Mesenchymal stem cell (in vitro differentiated cells and primary cell): ENCODE data around the gene ARHGAP20.
A peak's percentile ranks its signal among the peaks of the same experiment; 100 is the strongest.

Experiments
- DNase-seq: peaks from one replicate; pipeline ENCODE4 v3.0.0-alpha.2; 2013
- H2AFZ ChIP-seq: one replicate; pipeline ENCODE4 v1.6.1; 2013; ENCODE audit warnings: low read depth, mild to moderate bottlenecking, control low read depth, inconsistent platforms, low read length, moderate library complexity
- H2AK5ac ChIP-seq: 2 replicates; pipeline ENCODE4 v1.6.1; 2013; ENCODE audit warnings: low read length, moderate library complexity, mild to moderate bottlenecking, inconsistent platforms; ENCODE audit not compliant: severe bottlenecking
- H2BK120ac ChIP-seq: one replicate; pipeline ENCODE4 v1.6.1; 2013; ENCODE audit warnings: low read depth, mild to moderate bottlenecking, inconsistent platforms, low read length, moderate library complexity
- H2BK12ac ChIP-seq, 2 experiments: one replicate each; pipeline ENCODE4 v1.6.1; 2013; ENCODE audit warnings: inconsistent platforms in 2 of 2, low read length in 2 of 2, mild to moderate bottlenecking in 2 of 2, moderate library complexity in 2 of 2, control low read depth in 1 of 2
- H2BK15ac ChIP-seq: one replicate; pipeline ENCODE4 v1.6.1; 2013; ENCODE audit warnings: mild to moderate bottlenecking, low read depth, inconsistent platforms; ENCODE audit not compliant: poor library complexity, severe bottlenecking
- H2BK5ac ChIP-seq: 2 replicates; pipeline ENCODE4 v1.6.1; 2013; ENCODE audit warnings: low read depth, mild to moderate bottlenecking, low read length, control low read depth, inconsistent platforms; ENCODE audit not compliant: poor library complexity, severe bottlenecking
- H3K14ac ChIP-seq, 2 experiments: one replicate each; pipeline ENCODE4 v1.6.1; 2013; ENCODE audit warnings: inconsistent platforms in 2 of 2, low read length in 2 of 2, control low read depth in 1 of 2, mild to moderate bottlenecking in 1 of 2, moderate library complexity in 1 of 2
- H3K18ac ChIP-seq, 2 experiments: one replicate each; pipeline ENCODE4 v1.6.1; 2013; ENCODE audit warnings: inconsistent platforms in 2 of 2, low read length in 2 of 2, control low read depth in 1 of 2, low read depth in 1 of 2, mild to moderate bottlenecking in 1 of 2
- H3K23ac ChIP-seq, 2 experiments: one replicate each; pipeline ENCODE4 v1.6.1; 2013; ENCODE audit warnings: inconsistent platforms in 2 of 2, low read length in 2 of 2, mild to moderate bottlenecking in 2 of 2, moderate library complexity in 2 of 2, control low read depth in 1 of 2
- H3K27ac ChIP-seq: 2 replicates; pipeline ENCODE4 v1.5.1; 2013; ENCODE audit warnings: mild to moderate bottlenecking, moderate library complexity, low read length, control low read depth, inconsistent platforms; ENCODE audit not compliant: poor library complexity, severe bottlenecking
- H3K27me3 ChIP-seq, 2 experiments: 2 replicates each; pipeline versions ENCODE4 v1.6.1 to v1.7.0; 2013; ENCODE audit warnings: low read length in 2 of 2, mild to moderate bottlenecking in 2 of 2, moderate library complexity in 2 of 2, control low read depth in 1 of 2, inconsistent platforms in 1 of 2; ENCODE audit not compliant: control insufficient read depth in 1 of 2, insufficient read depth in 1 of 2
- H3K36me3 ChIP-seq, 2 experiments: 2 replicates each; pipeline versions ENCODE4 v1.6.1 to v1.7.0; 2013; ENCODE audit warnings: low read length in 2 of 2, control low read depth in 1 of 2, inconsistent platforms in 1 of 2, low read depth in 1 of 2, mild to moderate bottlenecking in 1 of 2; ENCODE audit not compliant: insufficient read depth in 2 of 2, control insufficient read depth in 1 of 2
- H3K4ac ChIP-seq, 2 experiments: one replicate each; pipeline ENCODE4 v1.6.1; 2013; ENCODE audit warnings: inconsistent platforms in 2 of 2, low read length in 2 of 2, mild to moderate bottlenecking in 2 of 2, moderate library complexity in 2 of 2, control low read depth in 1 of 2, low read depth in 1 of 2
- H3K4me1 ChIP-seq: 2 replicates; pipeline ENCODE4 v1.6.1; 2013; ENCODE audit warnings: low read depth, low read length, control low read depth; ENCODE audit not compliant: control insufficient read depth, insufficient read depth
- H3K4me2 ChIP-seq: 2 replicates; pipeline ENCODE4 v1.6.1; 2013; ENCODE audit warnings: low read length, mild to moderate bottlenecking, inconsistent platforms; ENCODE audit not compliant: poor library complexity, severe bottlenecking
- H3K4me3 ChIP-seq, 2 experiments: 2 replicates each; pipeline versions ENCODE4 v1.5.1 to v1.7.0; 2013; ENCODE audit warnings: low read length in 2 of 2, mild to moderate bottlenecking in 2 of 2, control low read depth in 1 of 2, low read depth in 1 of 2; ENCODE audit not compliant: insufficient read depth in 1 of 2
- H3K79me1 ChIP-seq: replicated peaks from 2 replicates; pipeline ENCODE4 v1.6.1; 2013; ENCODE audit warnings: mild to moderate bottlenecking, control low read depth, low read length, inconsistent platforms; ENCODE audit not compliant: poor library complexity, severe bottlenecking
- H3K9ac ChIP-seq: 2 replicates; pipeline ENCODE4 v1.7.0; 2013; ENCODE audit warnings: mild to moderate bottlenecking, low read length, moderate library complexity
- H3K9me3 ChIP-seq: 2 replicates; pipeline ENCODE4 v1.7.0; 2013; ENCODE audit warnings: mild to moderate bottlenecking, low read length; ENCODE audit not compliant: control insufficient read depth
- H4K8ac ChIP-seq: one replicate; pipeline ENCODE4 v1.6.1; 2013; ENCODE audit warnings: inconsistent platforms, mild to moderate bottlenecking, low read length, moderate library complexity
- H4K91ac ChIP-seq: one replicate; pipeline ENCODE4 v1.6.1; 2013; ENCODE audit warnings: mild to moderate bottlenecking, low read length, inconsistent platforms
- WGBS: methylation state at CpG from one replicate; pipeline ENCODE4 v1.1.7; 2013; ENCODE audit warnings: mixed read lengths; 5-methylcytosine and 5-hydroxymethylcytosine counted together

The ARHGAP20 gene

GRCh38 chr11:110573411-110573810, 138.8 kb downstream of the ARHGAP20 start:
- no peak overlapping the region for H3K4me3 ChIP-seq
- no peaks in the 10 kb centered on the region for H3K79me1 ChIP-seq
- no peak overlapping the region for H2BK5ac ChIP-seq
- H2AFZ ChIP-seq: no peak overlapping the region
- no peak overlapping the region for H3K27ac ChIP-seq
- H2BK15ac ChIP-seq: no peak overlapping the region
- H3K23ac ChIP-seq: no peak overlapping the region
- H2AK5ac ChIP-seq: no peak overlapping the region
- H3K36me3 ChIP-seq: peaks cover 0 to 36% of the 10 kb centered on the region in 2 experiments
- no peak overlapping the region for H3K9ac ChIP-seq
- H3K27me3 ChIP-seq: no peaks in the 10 kb centered on the region
- H4K8ac ChIP-seq: no peak overlapping the region
- H3K18ac ChIP-seq: no peak overlapping the region
- H3K4ac ChIP-seq: no peak overlapping the region
- H4K91ac ChIP-seq: no peak overlapping the region
- H3K4me1 ChIP-seq: no peaks in the 10 kb centered on the region
- H2BK12ac ChIP-seq: no peak overlapping the region
- WGBS: 90% methylated on average over 5 of the region's 5 CpGs
- no peak overlapping the region for H3K4me2 ChIP-seq
- H3K14ac ChIP-seq: no peak overlapping the region
- no peak overlapping the region for H2BK120ac ChIP-seq
- DNase-seq: no peak
- no peaks in the 10 kb centered on the region for H3K9me3 ChIP-seq

GRCh38 chr11:110571081-110571720, 141.0 kb downstream of the ARHGAP20 start:
- no peak overlapping the region for H3K4me2 ChIP-seq
- no peak overlapping the region for H3K9ac ChIP-seq
- no peak overlapping the region for H2AFZ ChIP-seq
- peaks cover 0 to 16% of the 10 kb centered on the region in 2 experiments for H3K36me3 ChIP-seq
- H4K91ac ChIP-seq: no peak overlapping the region
- H3K4me3 ChIP-seq: no peak overlapping the region
- no peak for DNase-seq
- no peak overlapping the region for H3K27ac ChIP-seq
- H3K4ac ChIP-seq: no peak overlapping the region
- no peak overlapping the region for H2BK120ac ChIP-seq
- no peak overlapping the region for H3K23ac ChIP-seq
- H3K79me1 ChIP-seq: no peaks in the 10 kb centered on the region
- no peaks in the 10 kb centered on the region for H3K9me3 ChIP-seq
- H3K18ac ChIP-seq: no peak overlapping the region
- no peaks in the 10 kb centered on the region for H3K27me3 ChIP-seq
- no peak overlapping the region for H2BK15ac ChIP-seq
- H3K14ac ChIP-seq: no peak overlapping the region
- no peak overlapping the region for H2BK12ac ChIP-seq
- H3K4me1 ChIP-seq: no peaks in the 10 kb centered on the region
- H4K8ac ChIP-seq: no peak overlapping the region
- H2BK5ac ChIP-seq: no peak overlapping the region
- WGBS: 81% methylated on average over 4 of the region's 5 CpGs
- no peak overlapping the region for H2AK5ac ChIP-seq

- no peak overlapping the region for H3K4me3 ChIP-seq
- no peak overlapping the region for H2BK15ac ChIP-seq
- peaks cover 0 to 5% of the 10 kb centered on the region in 2 experiments for H3K27me3 ChIP-seq
- WGBS: 72% methylated on average over 2 of the region's 2 CpGs
- H3K27ac ChIP-seq: no peak overlapping the region
- H3K9me3 ChIP-seq: no peaks in the 10 kb centered on the region
- H4K8ac ChIP-seq: no peak overlapping the region
- H3K14ac ChIP-seq: no peak overlapping the region
- H2AK5ac ChIP-seq: no peak overlapping the region
- DNase-seq: no peak
- no peak overlapping the region for H3K18ac ChIP-seq
- no peak overlapping the region for H3K4me2 ChIP-seq
- no peak overlapping the region for H3K23ac ChIP-seq
- no peak overlapping the region for H2BK120ac ChIP-seq
- no peak overlapping the region for H2BK12ac ChIP-seq
- no peaks in the 10 kb centered on the region for H3K36me3 ChIP-seq
- H3K4ac ChIP-seq: no peak overlapping the region
- H2AFZ ChIP-seq: no peak overlapping the region
- H3K79me1 ChIP-seq: no peaks in the 10 kb centered on the region
- no peak overlapping the region for H3K9ac ChIP-seq
- no peak overlapping the region for H4K91ac ChIP-seq
- no peaks in the 10 kb centered on the region for H3K4me1 ChIP-seq
- no peak overlapping the region for H2BK5ac ChIP-seq
Measured at GRCh38 chr11:110566577-110566976, 145.7 kb downstream of the ARHGAP20 start.

DNA sequence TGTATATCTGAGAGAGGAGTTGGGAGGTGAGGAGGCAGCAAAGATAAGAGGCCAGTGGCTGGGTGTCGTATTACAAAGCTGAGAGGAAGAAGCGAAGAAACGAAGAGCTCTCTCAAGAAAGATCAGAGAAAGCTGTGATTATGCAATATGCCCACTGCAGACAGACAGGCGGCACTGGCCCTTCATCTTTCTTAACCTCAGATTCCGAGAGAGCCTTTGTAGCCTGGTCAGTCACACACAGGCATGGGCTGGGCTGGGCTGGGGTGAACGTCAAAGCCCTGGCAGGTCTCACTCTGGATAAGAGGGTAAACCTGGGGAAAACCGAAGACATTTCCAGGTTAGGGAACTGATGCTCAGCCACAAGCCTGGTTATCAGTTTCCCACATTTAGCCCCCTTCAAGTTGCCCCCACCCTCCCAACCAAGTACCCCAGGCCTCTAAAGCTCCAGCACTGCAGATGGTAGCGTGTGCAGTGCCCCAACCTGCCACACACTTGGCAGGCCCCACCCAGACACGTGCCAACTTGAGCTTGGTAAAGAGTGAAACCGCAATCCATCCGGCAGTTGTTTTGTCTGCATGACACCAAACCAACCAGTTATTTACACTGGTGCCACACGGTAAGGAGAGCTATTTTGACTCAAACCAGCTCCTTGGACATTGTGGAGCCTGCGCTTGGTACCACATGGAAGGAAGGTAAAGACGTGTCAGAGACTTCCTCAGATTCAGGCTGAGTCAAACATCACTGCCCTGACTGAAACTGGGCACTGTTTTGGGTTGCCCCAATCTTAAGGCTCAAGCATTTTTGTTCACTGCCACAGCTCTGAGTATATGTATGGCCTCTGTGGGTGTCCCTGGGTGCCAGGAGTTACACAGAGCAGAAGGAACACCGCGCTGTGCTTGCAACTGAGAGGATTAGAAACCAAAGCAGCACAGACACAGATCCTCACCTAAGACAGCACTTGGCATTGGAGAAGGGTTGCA, 146.6 kb downstream of the ARHGAP20 start:
- DNase-seq: peak; percentile 49
- no peak overlapping the region for H4K91ac ChIP-seq
- WGBS: 52% methylated on average over 16 of the region's 16 CpGs
- H3K14ac ChIP-seq: no peak overlapping the region
- H3K4me3 ChIP-seq: no peak overlapping the region
- H3K9me3 ChIP-seq: no peaks in the 10 kb centered on the region
- no peak overlapping the region for H2AK5ac ChIP-seq
- no peak overlapping the region for H3K4ac ChIP-seq
- H2BK5ac ChIP-seq: no peak overlapping the region
- H2BK15ac ChIP-seq: no peak overlapping the region
- H4K8ac ChIP-seq: no peak overlapping the region
- no peak overlapping the region for H2AFZ ChIP-seq
- no peak overlapping the region for H3K4me2 ChIP-seq
- no peak overlapping the region for H3K9ac ChIP-seq
- no peak overlapping the region for H2BK12ac ChIP-seq
- peak overlapping the region in 1 of 2 experiments; percentile 28 for H3K18ac ChIP-seq
- H3K36me3 ChIP-seq: no peaks in the 10 kb centered on the region
- H2BK120ac ChIP-seq: no peak overlapping the region
- H3K27me3 ChIP-seq: peaks cover 0 to 10% of the 10 kb centered on the region in 2 experiments
- no peak overlapping the region for H3K27ac ChIP-seq
- no peaks in the 10 kb centered on the region for H3K4me1 ChIP-seq
- H3K79me1 ChIP-seq: no peaks in the 10 kb centered on the region
- H3K23ac ChIP-seq: peak overlapping the region in 1 of 2 experiments; percentile 85
